Activated CD4-positive, alpha-beta memory T cell treated with anti-CD3 and anti-CD28 coated beads for 36 hours (primary cell): ENCODE data around the gene SLC39A2. TPM values are rescaled to one million over a fixed set of nuclear protein-coding genes. Genes with fewer than 3 reads are reported as not detected.
"Not testable (repeated sequence)": the region's sequence is repeated elsewhere in the genome, so short reads cannot be mapped to it uniquely, and the experiment has no call there.

Experiments used
- CTCF ChIA-PET: fragments of 350-600 bp; sonication (Branson Sonifier 250); formaldehyde crosslinking; loops from one replicate; lab custom pipeline; 2021; ENCODE audit warnings: antibody characterized with exemption, inconsistent platforms; lab: Charles Lee
- POLR2A ChIA-PET: fragments of 350-600 bp; sonication (Branson Sonifier 250); formaldehyde crosslinking; loops from one replicate; lab custom pipeline; 2021; ENCODE audit warnings: antibody characterized with exemption; lab: Charles Lee
- DNase-seq: peaks from one replicate; pipeline ENCODE4 v3.0.0-alpha.2; 2020
- H3K27ac Mint-ChIP-seq: one replicate; pipeline ENCODE4 v1.8.0; 2021; ENCODE audit warnings: mixed read lengths
- H3K27me3 Mint-ChIP-seq: one replicate; pipeline ENCODE4 v1.8.0; 2021; ENCODE audit warnings: mixed read lengths
- H3K36me3 Mint-ChIP-seq: one replicate; pipeline ENCODE4 v1.8.0; 2021; ENCODE audit warnings: mixed read lengths
- H3K4me1 Mint-ChIP-seq: one replicate; pipeline ENCODE4 v1.8.0; 2021; ENCODE audit warnings: low read depth, mixed read lengths
- H3K4me3 Mint-ChIP-seq: one replicate; pipeline ENCODE4 v1.8.0; 2021; ENCODE audit warnings: mild to moderate bottlenecking, mixed read lengths
- H3K9me3 Mint-ChIP-seq: one replicate; pipeline ENCODE4 v1.8.0; 2021; ENCODE audit warnings: mixed read lengths
- intact Hi-C: fragments of 100-400 bp; cut with micrococcal nuclease; formaldehyde crosslinking; loops from one replicate; pipeline ENCODE4 v1.15.1; 2023
- total RNA-seq, 2 experiments: library from RNA; stranded (reverse); gene quantifications; one replicate each; pipeline ENCODE4 v1.2.3, GENCODE V29; 2021

SLC39A2 gene
- total RNA-seq, 2 experiments from 2014 or later: 0.17 TPM; not detected in 1

GRCh38 chr14:21040370-21040925 lies 41.4 kb downstream of the SLC39A2 start:
- Mint-ChIP-seq H3K4me3 (no peak overlapping the region), H3K27ac (no peak overlapping the region), H3K4me1 (peaks cover 12% of the 10 kb centered on the region), H3K36me3 (no peaks in the 10 kb centered on the region), H3K27me3 (no peaks in the 10 kb centered on the region), H3K9me3 (no peaks in the 10 kb centered on the region)
- no peak for DNase-seq
- ChIA-PET POLR2A (no interaction called here), CTCF (interaction anchor here (0.7 to 3.9 kb wide), 12 partner anchors 20 to 183 kb away, joined by 3 to 115 read pairs (median 6); partner anchors contain the start of gene ARHGEF40)
- intact Hi-C loops: loop anchor here (1.0 kb wide), 1 partner anchor 26 kb away; no protein-coding TSS in a partner anchor

- DNase-seq, H3K4me3 Mint-ChIP-seq, H3K36me3 Mint-ChIP-seq, H3K27ac Mint-ChIP-seq, H3K27me3 Mint-ChIP-seq, H3K9me3 Mint-ChIP-seq: not testable (repeated sequence)
- peaks cover 12% of the 10 kb centered on the region for H3K4me1 Mint-ChIP-seq
- POLR2A ChIA-PET: interaction anchor here (0.6 kb wide), 1 partner anchor 476 kb away, joined by 6 read pairs; no protein-coding TSS in a partner anchor
- intact Hi-C loops: loop anchor here (1.0 kb wide), 1 partner anchor 27 kb away; no protein-coding TSS in a partner anchor
- CTCF ChIA-PET: interaction anchor here (0.7 to 3.9 kb wide), 8 partner anchors 18 to 64 kb away, joined by 3 to 115 read pairs (median 5); partner anchors contain the start of gene ARHGEF40
These were observed 41.8 kb downstream of the SLC39A2 start for GRCh38 chr14:21040941-21041340.

GRCh38 chr14:21041676-21042433 lies 42.8 kb downstream of the SLC39A2 start, which contains the start of gene RNASE7:
RNASE7 (plus strand) TSS chr14:21042362; CDS start chr14:21042993, 631 bp downstream.
- no peak within 1 kb of the TSS for H3K27ac Mint-ChIP-seq
- POLR2A ChIA-PET: no interaction called here

GRCh38 chr14:21042918-21043317 lies 43.8 kb downstream of the SLC39A2 start:
- Mint-ChIP-seq H3K4me1 (peaks cover 12% of the 10 kb centered on the region), H3K4me3 (no peak overlapping the region), H3K27me3 (peaks cover 2% of the 10 kb centered on the region), H3K9me3 (no peaks in the 10 kb centered on the region), H3K36me3 (no peaks in the 10 kb centered on the region), H3K27ac (no peak overlapping the region)
- DNase-seq: no peak
- ChIA-PET CTCF (interaction anchor here (1.8 to 2.9 kb wide), 3 partner anchors 24 to 50 kb away, joined by 5 to 35 read pairs (median 6); no protein-coding TSS in a partner anchor), POLR2A (no interaction called here)
- intact Hi-C loops: no loop called here

More at GRCh38 chr14:21041676-21042433, 42.8 kb downstream of the SLC39A2 start, which contains the start of gene RNASE7:
- no peaks in the 10 kb centered on the region for H3K27me3 Mint-ChIP-seq
- DNase-seq: no peak
- intact Hi-C loops: no loop called here
- peaks cover 12% of the 10 kb centered on the region for H3K4me1 Mint-ChIP-seq
- no peaks in the 10 kb centered on the region for H3K36me3 Mint-ChIP-seq
- no peaks in the 10 kb centered on the region for H3K9me3 Mint-ChIP-seq
- H3K4me3 Mint-ChIP-seq: no peak within 1 kb of the TSS
- CTCF ChIA-PET: interaction anchor here (1.0 to 3.9 kb wide), 6 partner anchors 8 to 70 kb away, joined by 3 to 115 read pairs (median 5); no protein-coding TSS in a partner anchor

GRCh38 chr14:21043387-21043973 lies 44.4 kb downstream of the SLC39A2 start:
- Mint-ChIP-seq H3K36me3 (no peaks in the 10 kb centered on the region), H3K27ac (no peak overlapping the region), H3K9me3 (no peaks in the 10 kb centered on the region), H3K4me3 (no peak overlapping the region), H3K27me3 (peaks cover 2% of the 10 kb centered on the region), H3K4me1 (peaks cover 12% of the 10 kb centered on the region)
- intact Hi-C loops: no loop called here
- DNase-seq: no peak
- CTCF ChIA-PET: interaction anchor here (1.5 to 2.9 kb wide), 5 partner anchors 10 to 49 kb away, joined by 3 to 35 read pairs (median 6); no protein-coding TSS in a partner anchor
- POLR2A ChIA-PET: no interaction called here

DNA sequence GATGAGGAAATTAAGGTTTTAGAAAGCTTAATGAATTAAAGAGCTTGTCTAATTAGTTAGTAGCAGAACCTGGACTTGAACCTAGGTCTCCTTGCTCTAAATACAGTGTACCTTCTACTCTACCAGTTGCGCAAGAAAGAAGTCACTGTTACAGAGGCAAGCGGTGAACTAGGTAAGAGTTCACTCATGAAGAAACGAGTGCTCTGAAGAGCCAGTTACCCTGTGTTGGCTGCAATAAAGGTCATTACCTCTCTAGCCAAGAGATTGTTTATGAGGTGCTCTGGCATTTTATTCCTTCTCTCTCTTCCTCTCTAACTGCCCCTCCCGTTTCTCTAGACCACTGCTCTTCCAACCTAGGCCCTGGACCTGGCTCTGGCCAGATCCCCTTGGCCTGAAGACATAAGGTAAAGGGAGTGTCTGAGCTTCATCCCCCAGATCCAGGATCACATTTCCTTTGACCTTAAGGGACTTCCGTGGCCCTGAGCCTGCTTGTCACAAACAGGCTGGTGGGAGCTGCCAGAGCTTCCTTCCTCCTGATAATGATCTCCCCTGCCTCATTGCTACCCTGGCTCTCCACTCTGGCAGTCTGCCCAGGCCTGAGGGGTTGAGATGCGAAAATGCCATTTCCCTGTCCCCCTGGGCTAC lies 45.0 kb downstream of the SLC39A2 start:
- Mint-ChIP-seq H3K27me3 (peaks cover 2% of the 10 kb centered on the region), H3K27ac (no peak overlapping the region), H3K4me3 (no peak overlapping the region), H3K9me3 (no peaks in the 10 kb centered on the region), H3K36me3 (no peaks in the 10 kb centered on the region), H3K4me1 (peaks cover 12% of the 10 kb centered on the region)
- intact Hi-C loops: no loop called here
- CTCF ChIA-PET: interaction anchor here (1.2 to 2.9 kb wide), 6 partner anchors 8 to 48 kb away, joined by 3 to 35 read pairs (median 6); no protein-coding TSS in a partner anchor
- no peak for DNase-seq
- POLR2A ChIA-PET: no interaction called here

DNA sequence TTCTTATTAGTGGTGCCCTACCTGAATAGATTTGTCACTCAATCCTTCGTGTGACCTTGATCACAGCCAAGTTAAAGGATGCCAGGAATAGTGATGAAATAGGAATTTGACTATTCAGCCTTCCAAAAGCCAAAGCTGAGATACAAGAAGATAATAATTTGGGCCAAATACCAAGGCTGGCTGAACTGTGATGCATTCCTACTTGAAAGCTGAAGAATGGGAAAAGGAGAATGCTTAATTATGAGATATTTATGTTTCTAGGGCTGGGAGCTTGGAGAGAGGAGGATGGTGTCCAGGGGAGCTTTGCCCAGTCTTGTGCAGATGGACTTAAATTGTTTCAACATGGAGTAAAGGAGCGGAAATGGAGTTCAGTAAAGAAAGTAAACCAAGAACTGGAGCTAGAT lies 48.3 kb downstream of the SLC39A2 start:
- ChIA-PET CTCF (interaction anchor here (1.1 to 2.6 kb wide), 6 partner anchors 21 to 76 kb away, joined by 4 to 18 read pairs (median 6); no protein-coding TSS in a partner anchor), POLR2A (no interaction called here)
- no peaks in the 10 kb centered on the region for H3K9me3 Mint-ChIP-seq
- peaks cover 5% of the 10 kb centered on the region for H3K27me3 Mint-ChIP-seq
- H3K4me3 Mint-ChIP-seq: no peak overlapping the region
- H3K36me3 Mint-ChIP-seq: no peaks in the 10 kb centered on the region
- H3K27ac Mint-ChIP-seq: no peak overlapping the region
- H3K4me1 Mint-ChIP-seq: peaks cover 12% of the 10 kb centered on the region
- intact Hi-C loops: no loop called here
- no peak for DNase-seq

GRCh38 chr14:21048638-21049037 lies 49.5 kb downstream of the SLC39A2 start:
- Mint-ChIP-seq H3K27ac (no peak overlapping the region), H3K27me3 (peaks cover 5% of the 10 kb centered on the region), H3K36me3 (no peaks in the 10 kb centered on the region), H3K9me3 (no peaks in the 10 kb centered on the region), H3K4me3 (no peak overlapping the region), H3K4me1 (peaks cover 8% of the 10 kb centered on the region)
- no peak for DNase-seq
- POLR2A ChIA-PET: interaction anchor here (1.0 kb wide), 1 partner anchor 76 kb away, joined by 3 read pairs; no protein-coding TSS in a partner anchor
- CTCF ChIA-PET: interaction anchor here (1.1 to 2.6 kb wide), 4 partner anchors 20 to 56 kb away, joined by 3 to 8 read pairs (median 5); no protein-coding TSS in a partner anchor
- intact Hi-C loops: no loop called here

DNA sequence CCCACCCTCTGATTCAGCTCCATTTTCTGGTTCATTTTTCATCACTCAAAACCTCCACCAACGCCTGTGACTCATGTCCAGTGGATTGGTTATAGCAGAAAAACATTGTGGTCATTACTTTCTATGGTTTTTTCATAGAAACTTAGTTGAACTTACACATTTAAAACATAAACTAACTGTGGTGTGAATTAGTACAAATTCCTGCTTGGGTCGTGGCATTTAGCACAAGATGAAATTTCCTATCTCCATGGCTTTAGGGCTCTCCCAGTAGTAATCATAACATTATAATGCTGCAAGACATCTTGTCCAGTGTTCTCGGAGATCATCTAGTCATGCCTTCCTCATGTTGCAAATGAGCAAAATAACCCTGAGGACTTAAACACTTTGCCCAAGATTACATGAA lies 50.2 kb downstream of the SLC39A2 start:
- Mint-ChIP-seq H3K4me3 (no peak overlapping the region), H3K27ac (no peak overlapping the region), H3K9me3 (no peaks in the 10 kb centered on the region), H3K27me3 (peaks cover 5% of the 10 kb centered on the region), H3K36me3 (no peaks in the 10 kb centered on the region), H3K4me1 (peaks cover 11% of the 10 kb centered on the region)
- POLR2A ChIA-PET: no interaction called here
- CTCF ChIA-PET: interaction anchor here (1.1 to 2.6 kb wide), 2 partner anchors 35 to 55 kb away, joined by 4 to 8 read pairs; no protein-coding TSS in a partner anchor
- no peak for DNase-seq
- intact Hi-C loops: no loop called here

DNA sequence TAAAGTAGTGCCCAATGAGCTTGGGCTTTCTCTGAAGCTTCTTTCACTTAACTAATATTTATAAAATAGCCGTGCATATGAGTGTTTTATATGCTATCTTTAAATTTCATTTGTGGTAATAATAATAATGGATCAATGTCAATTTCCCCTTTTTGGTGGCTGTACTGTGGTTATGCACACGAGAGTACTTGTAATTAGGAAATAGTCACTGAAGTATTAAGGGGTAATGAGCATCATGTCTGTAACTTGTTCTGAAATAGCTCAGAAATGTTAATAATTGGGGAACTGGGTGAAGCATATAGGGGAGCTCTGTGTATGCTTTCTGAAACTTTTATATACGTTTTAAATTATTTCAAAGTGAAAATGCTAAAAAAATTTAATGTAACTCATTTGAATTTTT lies 51.5 kb downstream of the SLC39A2 start:
- Mint-ChIP-seq H3K27ac (no peak overlapping the region), H3K36me3 (no peaks in the 10 kb centered on the region), H3K4me1 (peaks cover 6% of the 10 kb centered on the region), H3K4me3 (no peak overlapping the region), H3K9me3 (no peaks in the 10 kb centered on the region), H3K27me3 (peaks cover 5% of the 10 kb centered on the region)
- CTCF ChIA-PET: interaction anchor here (1.5 kb wide), 1 partner anchor 45 kb away, joined by 3 read pairs; no protein-coding TSS in a partner anchor
- no peak for DNase-seq
- intact Hi-C loops: no loop called here
- POLR2A ChIA-PET: no interaction called here
